Lower lobe of right lung (tissue), 2 donors: Measurements from ENCODE around the gene CSF1. TPM values are rescaled to one million over a fixed set of nuclear protein-coding genes. Genes with fewer than 3 reads are reported as not detected.
"Not testable (repeated sequence)": the region's sequence is repeated elsewhere in the genome, so short reads cannot be mapped to it uniquely, and the experiment has no call there.

Experiments
- ATAC-seq, 2 donors: fragments of 200-7000 bp; cut with Tn5 transposase; one replicate each; pipeline ENCODE4 v1.9.1; 2020 to 2022; ENCODE audit warnings: mild to moderate bottlenecking in 2 of 2, moderate library complexity in 2 of 2
- DNase-seq: peaks from one replicate; pipeline ENCODE4 v3.0.0-alpha.2; 2020
- H3K27ac ChIP-seq: fragments of 200-600 bp; one replicate; pipeline ENCODE4 v1.8.0; 2022
- H3K27me3 ChIP-seq: fragments of 200-600 bp; one replicate; pipeline ENCODE4 v1.8.0; 2022; ENCODE audit warnings: low read depth
- H3K36me3 ChIP-seq: fragments of 200-600 bp; one replicate; pipeline ENCODE4 v1.8.0; 2022; ENCODE audit warnings: mild to moderate bottlenecking
- H3K4me1 ChIP-seq: fragments of 200-600 bp; one replicate; pipeline ENCODE4 v1.8.0; 2022
- H3K4me3 ChIP-seq: fragments of 200-600 bp; one replicate; pipeline ENCODE4 v1.8.0; 2022; ENCODE audit warnings: mild to moderate bottlenecking
- H3K9me3 ChIP-seq: fragments of 200-600 bp; one replicate; pipeline ENCODE4 v1.8.0; 2022
- intact Hi-C: fragments of 100-400 bp; cut with DNase I; formaldehyde crosslinking; loops from one replicate; pipeline ENCODE4 v1.11.0; 2022
- long read RNA-seq: library from polyadenylated mRNA; unstranded; transcript quantifications from one replicate; pipeline ENCODE4 v2.0.0, GENCODE V29; 2021
- total RNA-seq: library from RNA; stranded (reverse); fragmentation: NEBNext Ultra II Directional; extraction: Animal tissue kit (Norgen Biotek cat#: 25700); gene quantifications from one replicate; pipeline ENCODE4 v1.2.1, GENCODE V29; 2021
- TF ChIP-seq, protein P1 (sequence below): fragments of 200-600 bp; IDR thresholded peaks from one replicate; pipeline ENCODE4 v1.8.0; 2022; ENCODE audit warnings: antibody characterized with exemption, mild to moderate bottlenecking
- donor health status: DM: no; HTN: yes; CAD: no; lungs with severe emphysema.

CSF1 gene, protein sequence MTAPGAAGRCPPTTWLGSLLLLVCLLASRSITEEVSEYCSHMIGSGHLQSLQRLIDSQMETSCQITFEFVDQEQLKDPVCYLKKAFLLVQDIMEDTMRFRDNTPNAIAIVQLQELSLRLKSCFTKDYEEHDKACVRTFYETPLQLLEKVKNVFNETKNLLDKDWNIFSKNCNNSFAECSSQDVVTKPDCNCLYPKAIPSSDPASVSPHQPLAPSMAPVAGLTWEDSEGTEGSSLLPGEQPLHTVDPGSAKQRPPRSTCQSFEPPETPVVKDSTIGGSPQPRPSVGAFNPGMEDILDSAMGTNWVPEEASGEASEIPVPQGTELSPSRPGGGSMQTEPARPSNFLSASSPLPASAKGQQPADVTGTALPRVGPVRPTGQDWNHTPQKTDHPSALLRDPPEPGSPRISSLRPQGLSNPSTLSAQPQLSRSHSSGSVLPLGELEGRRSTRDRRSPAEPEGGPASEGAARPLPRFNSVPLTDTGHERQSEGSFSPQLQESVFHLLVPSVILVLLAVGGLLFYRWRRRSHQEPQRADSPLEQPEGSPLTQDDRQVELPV
- total RNA-seq = 64.3 TPM
- long read RNA-seq, full-length matches to known transcripts = 58 of 111 reads
- long read RNA-seq, partial matches to known transcripts = 24 of 111 reads
- long read RNA-seq, other reads (novel, unspliced or antisense) = 29 of 111 reads

DNA sequence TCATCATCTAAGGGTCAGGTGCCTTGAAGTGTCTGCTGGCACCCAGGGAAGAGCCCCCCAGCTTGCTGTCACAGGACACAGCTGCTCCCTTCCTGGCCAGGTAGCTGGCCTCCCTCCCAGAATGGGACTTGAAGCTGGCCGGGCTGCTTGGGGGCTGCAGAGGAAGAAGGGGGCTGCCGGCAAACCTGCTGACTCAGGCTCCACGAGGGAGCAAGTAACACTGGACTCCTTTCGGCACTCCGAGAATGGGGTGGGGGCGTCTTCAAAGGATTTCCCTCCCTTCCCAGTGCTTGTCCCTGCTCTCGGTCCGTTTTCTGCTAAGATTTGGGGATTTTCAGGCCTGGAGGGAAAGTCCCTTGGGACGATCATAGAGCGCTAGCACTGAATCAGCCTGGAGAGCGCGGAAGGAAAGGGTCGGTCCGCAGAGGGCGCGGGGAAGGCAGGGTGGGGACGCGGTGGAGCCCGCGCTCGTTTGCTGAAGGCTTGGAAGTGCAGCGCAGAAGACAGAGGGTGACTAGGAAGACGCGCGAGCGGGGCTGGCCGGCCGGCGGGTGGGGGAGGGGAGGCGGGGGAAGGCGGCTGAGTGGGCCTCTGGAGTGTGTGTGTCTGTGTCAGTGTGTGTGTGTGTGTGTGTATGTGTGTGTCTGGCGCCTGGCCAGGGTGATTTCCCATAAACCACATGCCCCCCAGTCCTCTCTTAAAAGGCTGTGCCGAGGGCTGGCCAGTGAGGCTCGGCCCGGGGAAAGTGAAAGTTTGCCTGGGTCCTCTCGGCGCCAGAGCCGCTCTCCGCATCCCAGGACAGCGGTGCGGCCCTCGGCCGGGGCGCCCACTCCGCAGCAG, at the start of gene CSF1:
Gene CSF1 (plus strand): TSS at position 727 of the 840 bp plus-strand sequence. CDS start 175 bp downstream, outside the sequence.
- Histone ChIP-seq H3K36me3 (peaks cover 11% of the 10 kb centered on the region), H3K9me3 (no peaks in the 10 kb centered on the region), H3K4me3 (peak within 1 kb of the TSS; percentile 71), H3K27ac (peak within 1 kb of the TSS; percentile 76), H3K27me3 (no peaks in the 10 kb centered on the region), H3K4me1 (peaks cover 66% of the 10 kb centered on the region)
- TF ChIP-seq, protein P1, sequence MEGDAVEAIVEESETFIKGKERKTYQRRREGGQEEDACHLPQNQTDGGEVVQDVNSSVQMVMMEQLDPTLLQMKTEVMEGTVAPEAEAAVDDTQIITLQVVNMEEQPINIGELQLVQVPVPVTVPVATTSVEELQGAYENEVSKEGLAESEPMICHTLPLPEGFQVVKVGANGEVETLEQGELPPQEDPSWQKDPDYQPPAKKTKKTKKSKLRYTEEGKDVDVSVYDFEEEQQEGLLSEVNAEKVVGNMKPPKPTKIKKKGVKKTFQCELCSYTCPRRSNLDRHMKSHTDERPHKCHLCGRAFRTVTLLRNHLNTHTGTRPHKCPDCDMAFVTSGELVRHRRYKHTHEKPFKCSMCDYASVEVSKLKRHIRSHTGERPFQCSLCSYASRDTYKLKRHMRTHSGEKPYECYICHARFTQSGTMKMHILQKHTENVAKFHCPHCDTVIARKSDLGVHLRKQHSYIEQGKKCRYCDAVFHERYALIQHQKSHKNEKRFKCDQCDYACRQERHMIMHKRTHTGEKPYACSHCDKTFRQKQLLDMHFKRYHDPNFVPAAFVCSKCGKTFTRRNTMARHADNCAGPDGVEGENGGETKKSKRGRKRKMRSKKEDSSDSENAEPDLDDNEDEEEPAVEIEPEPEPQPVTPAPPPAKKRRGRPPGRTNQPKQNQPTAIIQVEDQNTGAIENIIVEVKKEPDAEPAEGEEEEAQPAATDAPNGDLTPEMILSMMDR = no peak
- DNase-seq (peak; percentile 82), ATAC-seq (peak; percentile 85 to 87)
- intact Hi-C loops = loop anchor here (10.0 kb wide), 1 partner anchor 64 kb away; no protein-coding TSS in a partner anchor

DNA sequence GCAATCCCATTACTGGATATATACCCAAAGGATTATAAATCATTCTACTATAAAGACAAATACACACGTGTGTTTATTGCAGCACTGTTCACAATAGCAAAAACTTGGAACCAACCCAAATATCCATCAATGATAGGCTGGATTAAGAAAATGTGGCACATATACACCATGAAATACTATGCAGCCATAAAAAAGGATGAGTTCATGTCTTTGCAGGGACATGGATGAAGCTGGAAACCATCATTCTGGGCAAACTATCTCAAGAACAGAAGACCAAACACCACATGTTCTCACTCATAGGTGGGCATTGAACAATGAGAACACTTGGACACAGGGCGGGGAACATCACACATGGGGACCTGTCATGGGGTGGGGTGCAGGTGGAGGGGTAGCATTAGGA, 49.0 kb upstream of the CSF1 start:
- H3K4me3 ChIP-seq, H3K27ac ChIP-seq, H3K36me3 ChIP-seq, DNase-seq, intact Hi-C loops, H3K27me3 ChIP-seq, ATAC-seq, H3K9me3 ChIP-seq: not testable (repeated sequence)
- H3K4me1 ChIP-seq = peaks cover 18% of the 10 kb centered on the region

DNA sequence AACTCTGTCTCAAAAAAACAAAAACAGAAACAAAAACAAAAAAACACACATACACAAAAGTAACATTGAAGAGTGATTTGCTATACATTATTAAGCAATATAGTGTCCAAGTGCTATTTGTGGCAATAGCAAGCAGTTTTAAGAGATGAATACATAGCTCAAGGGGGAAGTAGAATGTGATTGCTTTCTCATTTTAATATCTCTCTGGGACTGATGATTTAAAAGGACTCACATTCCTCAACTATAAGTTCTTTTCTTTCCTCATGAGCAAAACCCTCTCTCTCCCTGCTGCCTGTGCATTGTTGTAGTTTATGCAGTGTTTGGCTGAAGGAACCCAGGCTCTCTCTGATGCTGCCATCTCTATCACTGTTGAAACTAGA, 47.0 kb upstream of the CSF1 start:
- TF ChIP-seq, protein P1 = no peak
- Histone ChIP-seq H3K4me3 (no peak overlapping the region), H3K9me3 (no peaks in the 10 kb centered on the region), H3K36me3 (no peaks in the 10 kb centered on the region), H3K27me3 (no peaks in the 10 kb centered on the region), H3K27ac (peak overlapping the region; percentile 33), H3K4me1 (peaks cover 18% of the 10 kb centered on the region)
- intact Hi-C loops = no loop called here
- no peak for DNase-seq
- ATAC-seq = no peak

DNA sequence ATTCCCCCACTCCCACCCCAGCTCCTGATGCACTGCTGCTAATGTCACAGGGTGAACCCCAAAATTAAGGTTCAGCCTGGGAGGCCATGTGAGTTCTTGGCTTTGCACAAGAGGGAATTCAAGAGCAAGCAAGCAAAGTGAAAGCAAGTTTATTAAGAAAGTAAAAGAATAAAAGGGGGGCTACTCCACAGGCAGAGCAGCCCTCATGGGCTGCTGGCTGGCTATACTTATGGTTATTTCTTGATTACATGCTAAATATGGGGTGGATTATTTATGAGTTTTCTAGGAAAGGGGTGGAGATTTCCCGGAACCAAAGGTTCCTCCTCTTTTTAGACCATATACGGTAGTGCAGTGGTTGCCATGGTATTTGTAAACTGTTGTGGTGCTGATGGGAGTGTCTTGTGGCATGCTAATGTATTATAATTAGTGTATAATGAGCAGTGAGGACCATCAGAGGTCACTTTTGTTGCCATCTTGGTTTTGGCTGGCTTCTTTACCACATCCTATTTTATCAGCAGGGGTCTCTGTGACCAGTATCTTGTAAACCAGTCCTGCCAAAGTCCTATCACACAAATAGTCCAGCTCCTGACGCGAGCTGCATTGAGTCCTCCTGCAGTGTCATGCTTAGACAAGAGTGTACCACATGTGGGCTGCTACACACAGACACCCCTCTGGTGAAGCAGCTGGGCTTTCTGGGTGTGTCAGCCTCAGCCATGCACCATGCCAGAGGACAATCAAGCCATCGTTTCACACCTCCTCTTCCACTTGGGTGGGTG, 46.4 kb upstream of the CSF1 start:
- no peaks in the 10 kb centered on the region for H3K27me3 ChIP-seq
- intact Hi-C loops = no loop called here
- DNase-seq (no peak), ATAC-seq (peak; percentile 43 to 64)
- no peaks in the 10 kb centered on the region for H3K36me3 ChIP-seq
- no peaks in the 10 kb centered on the region for H3K9me3 ChIP-seq
- peaks cover 18% of the 10 kb centered on the region for H3K4me1 ChIP-seq
- peak overlapping the region; percentile 33 for H3K27ac ChIP-seq
- H3K4me3 ChIP-seq = no peak overlapping the region
- TF ChIP-seq, protein P1 = no peak

DNA sequence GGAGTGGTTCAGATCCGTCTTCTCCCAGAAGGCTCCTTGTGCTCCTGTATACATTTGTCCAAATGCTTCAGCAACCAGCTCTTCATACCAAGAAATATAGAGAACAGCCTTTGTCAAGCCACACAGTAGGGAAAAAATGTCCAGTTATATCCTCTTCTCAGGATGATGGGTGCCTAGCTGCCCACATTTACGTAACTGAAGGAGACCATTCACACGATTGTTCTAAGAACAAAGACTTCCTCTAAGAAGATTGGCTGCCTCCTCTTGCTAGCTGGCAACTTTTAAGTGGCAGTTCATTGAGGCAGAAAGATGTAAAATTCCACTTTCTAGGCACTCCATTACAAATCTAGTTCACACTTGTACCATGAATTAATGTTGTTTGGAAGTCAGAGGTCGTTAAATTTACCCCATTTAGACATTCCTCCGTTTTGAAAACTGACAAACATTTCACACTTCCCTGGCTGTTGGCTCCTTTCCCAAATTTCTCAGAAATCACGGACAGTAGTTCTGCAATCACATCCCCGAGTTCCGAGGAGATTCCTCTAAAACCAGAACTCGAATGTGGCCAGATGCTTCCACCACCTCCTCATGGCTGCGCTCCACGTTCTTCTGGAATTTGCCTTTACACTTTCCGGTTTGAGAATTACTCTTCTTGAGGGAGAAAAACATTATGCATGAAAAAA, 45.6 kb upstream of the CSF1 start:
- DNase-seq (no peak), ATAC-seq (no peak)
- peak overlapping the region; percentile 33 for H3K27ac ChIP-seq
- peaks cover 18% of the 10 kb centered on the region for H3K4me1 ChIP-seq
- H3K27me3 ChIP-seq = no peaks in the 10 kb centered on the region
- TF ChIP-seq, protein P1 = no peak
- no peaks in the 10 kb centered on the region for H3K36me3 ChIP-seq
- intact Hi-C loops = no loop called here
- no peaks in the 10 kb centered on the region for H3K9me3 ChIP-seq
- H3K4me3 ChIP-seq = no peak overlapping the region
